SW480 (cell line): ENCODE data around the gene RPS21.
"Not testable (repeated sequence)": the region's sequence is repeated elsewhere in the genome, so short reads cannot be mapped to it uniquely, and the experiment has no call there.

ENCODE experiments used
- DNase-seq: peaks from one replicate; pipeline ENCODE4 v3.0.0-alpha.2; 2016; ENCODE audit warnings: low spot score

The RPS21 gene

DNA sequence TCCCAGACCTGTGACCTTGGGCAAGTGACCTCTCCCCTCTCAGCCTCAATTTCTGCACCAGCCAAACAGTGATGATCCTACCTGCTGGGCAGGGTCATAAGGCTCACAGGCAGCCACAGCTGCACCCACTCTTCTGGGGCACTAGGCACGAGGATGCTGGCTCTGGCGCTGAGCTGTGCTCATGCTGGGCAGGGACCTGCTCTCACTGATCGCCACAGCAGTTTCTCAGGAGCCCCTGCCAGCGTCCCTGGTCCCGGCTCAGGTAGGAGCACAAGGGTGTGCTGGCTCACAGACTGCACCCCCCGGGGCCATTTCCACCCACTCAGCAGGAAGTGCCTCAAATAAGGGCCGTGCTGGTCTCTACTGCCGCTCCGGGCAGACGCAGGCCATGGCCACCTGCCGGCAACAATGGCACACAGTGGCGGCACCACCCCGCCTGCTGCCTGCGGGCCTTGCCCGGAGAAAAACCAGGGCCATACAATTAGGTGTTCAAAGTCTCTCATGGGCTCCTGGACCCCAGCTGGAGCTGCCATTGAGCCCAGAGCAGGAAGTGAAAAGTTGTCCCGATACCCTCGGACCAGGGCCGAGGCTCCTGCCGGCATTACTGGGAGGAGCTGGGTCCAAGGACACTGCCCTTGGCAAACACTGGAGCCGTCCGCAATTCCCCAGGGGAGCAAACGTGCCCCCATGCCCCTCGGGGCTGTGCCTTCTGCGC, 24.7 kb downstream of the RPS21 start:
- peak; percentile 78 for DNase-seq

DNA sequence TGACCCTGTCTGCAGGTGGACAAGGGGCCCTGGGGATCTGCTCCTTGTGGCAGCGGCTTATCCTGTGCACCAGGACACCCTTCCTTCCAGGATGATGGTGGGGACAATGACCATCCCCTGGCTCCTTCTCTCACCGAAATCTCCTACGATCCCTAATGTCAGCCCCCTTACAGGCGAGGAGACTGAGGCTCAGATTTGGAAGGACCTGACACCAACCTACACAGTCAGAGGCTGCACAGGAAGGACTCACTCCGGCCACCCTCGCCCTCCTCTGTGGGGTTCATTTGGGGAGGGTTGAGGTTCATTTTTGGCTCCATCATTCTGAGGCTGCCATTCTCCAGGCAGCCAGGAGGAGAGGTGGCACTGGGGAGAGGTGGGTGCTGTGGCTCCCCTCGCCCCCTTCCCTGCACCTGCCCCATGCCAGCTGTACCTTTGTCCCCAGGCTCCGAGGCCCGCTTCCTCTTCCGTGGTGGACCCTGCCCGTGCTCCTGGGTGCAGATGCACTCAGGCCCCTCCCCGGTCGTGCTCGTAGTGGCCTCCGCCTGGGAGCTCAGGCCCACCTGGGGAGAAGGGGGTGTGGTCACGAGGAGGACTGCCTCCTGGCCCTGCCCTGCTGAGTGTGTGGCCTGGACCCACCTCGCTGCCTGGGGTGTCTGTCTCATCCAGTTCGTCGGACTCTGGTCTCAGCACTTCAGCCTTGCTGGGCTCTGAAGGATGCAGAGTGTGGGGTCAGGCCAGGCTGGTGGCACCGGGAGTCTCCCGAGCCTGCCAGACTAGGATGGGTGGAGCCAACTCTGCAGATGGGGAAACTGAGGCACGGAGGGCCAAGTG, 25.5 kb downstream of the RPS21 start:
- DNase-seq, result peak; percentile 85

DNA sequence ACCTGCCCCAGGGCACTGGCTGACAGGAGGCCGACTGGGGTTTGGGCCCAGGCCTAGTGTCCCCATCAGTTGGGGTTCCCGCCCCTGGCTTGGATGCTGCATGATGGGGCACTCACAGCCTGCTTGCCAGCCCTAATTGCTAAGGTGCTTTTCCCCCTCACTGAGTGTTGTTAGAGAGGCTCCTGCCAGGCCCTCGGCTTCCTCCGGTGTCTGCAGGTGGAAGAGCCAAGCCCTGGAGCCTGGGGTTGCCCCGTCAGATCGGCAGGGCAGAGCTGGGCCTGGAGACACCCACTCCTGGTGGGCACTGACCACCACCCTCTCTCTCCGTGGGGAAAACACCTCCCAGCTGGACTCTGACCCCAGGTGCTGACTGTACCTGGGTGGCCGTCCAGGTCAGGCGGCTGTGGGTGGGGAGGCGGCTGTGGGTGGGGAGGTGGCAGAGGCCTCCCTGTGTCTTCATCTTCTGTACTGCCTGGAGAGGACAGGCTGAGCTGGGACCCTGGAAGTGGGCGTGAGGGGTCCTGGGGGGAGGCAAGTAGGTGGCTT, 26.2 kb downstream of the RPS21 start:
- no peak for DNase-seq

DNA sequence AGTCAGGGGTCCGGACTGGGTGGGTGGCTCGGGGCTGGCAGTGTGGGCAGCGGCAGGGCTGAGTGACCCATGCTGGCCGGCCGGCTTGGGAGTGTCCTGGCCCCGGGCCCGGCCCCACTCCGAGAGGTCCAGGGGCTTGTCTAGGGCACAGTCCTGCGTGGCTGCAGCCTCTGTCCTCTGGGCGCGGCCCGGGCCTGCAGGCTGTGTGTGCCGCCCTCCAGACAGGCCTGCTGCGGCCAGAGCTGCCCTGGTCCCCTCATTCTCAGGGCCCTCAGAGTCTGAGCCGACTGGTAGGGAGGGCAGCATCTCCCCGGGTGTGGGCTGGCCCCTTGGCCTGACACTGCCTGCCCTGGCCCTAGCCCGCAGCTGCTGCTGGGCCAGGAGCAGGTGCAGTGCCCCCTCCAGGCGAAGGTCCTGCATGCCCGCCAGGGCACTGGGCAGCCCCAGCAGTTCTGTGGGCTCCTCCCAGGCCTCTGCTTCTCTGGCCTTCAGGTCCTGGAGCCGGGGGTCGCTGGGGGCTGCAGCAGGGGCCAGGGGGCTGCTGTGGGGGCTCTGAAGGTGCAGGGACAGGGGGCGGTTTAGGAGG, 27.1 kb downstream of the RPS21 start:
- no peak for DNase-seq

DNA sequence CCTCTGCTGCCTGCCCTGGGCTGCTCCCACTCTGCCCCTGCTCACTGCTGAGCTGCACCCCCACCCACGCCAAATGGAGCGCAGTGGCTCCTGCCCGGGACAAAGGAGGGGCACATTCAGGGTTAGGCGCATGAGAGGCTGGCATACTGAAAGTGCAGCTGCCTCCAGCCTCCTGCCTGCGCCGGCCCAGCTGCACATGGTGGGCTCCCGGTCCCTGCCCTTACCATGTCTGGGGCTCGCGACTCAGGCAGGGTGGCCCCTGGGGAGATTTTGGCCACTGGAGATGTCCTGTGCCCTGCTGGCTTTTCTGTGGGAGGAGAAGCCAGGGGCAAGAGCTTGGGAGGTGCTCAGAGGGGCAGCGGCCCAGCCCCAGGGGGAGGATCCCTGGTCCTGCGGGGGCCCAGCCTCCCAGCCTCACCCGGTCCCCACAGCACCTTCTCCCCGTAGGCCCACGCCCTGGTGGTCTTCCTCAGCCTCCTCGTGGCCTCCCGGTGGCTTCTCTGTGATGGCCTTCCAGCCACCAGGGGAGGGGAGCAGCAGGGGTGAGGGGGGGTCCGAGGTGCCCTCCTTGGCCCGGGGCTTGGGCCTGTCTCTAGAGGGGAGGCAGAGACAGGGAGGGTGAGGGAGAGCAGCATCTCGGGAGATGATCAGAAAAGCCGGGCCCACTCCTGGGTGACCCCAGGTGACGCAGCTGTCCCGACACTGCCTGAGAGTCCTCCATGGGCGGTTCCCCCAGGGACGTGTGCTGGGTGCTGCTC, 28.6 kb downstream of the RPS21 start:
- DNase-seq, result no peak

DNA sequence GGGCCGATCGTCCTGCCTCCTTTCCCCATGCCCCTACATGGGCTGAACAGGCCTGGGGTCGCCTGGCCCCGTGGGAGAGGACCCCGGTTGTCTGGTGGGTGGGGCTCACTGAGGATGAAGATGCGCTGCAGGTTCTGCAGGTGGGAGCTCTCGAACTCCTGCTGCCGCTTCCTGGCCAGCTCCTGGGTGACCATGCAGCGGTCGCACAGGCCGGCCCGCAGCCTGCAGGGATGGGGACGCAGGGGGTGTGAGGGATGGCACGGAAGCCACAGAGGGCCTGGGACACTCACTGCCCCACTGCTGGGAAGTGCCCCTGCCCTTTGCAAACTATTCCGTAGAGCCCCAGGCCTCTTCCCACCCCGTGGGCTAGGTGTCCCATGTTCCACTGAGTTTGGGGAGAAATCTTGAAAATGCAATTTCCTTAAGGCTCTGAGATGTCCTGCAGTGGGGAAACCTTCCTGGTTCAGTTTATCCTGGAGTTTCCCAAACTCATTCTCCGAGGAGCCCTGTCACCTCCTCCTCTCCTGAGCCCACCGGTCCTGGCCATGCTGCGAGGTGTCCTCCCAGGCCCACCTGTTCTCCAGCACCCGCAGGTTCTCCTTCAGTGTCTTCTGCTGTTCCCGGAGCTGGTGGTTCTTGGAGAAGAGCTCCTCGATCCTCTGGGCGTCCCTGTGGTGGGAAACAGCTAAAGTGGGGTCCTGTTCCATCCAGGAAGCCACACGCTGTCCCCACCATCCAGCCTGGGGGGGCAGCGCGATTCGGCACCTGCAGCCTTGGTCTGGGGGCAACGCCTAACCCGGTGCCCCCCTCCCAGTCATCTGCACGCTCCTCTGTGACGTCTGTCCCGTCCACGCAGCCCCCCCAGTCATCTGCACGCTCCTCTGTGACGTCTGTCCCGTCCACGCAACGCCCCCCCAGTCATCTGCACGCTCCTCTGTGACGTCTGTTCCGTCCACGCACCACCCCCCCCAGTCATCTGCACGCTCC, 30.0 kb downstream of the RPS21 start:
- no peak for DNase-seq

DNA sequence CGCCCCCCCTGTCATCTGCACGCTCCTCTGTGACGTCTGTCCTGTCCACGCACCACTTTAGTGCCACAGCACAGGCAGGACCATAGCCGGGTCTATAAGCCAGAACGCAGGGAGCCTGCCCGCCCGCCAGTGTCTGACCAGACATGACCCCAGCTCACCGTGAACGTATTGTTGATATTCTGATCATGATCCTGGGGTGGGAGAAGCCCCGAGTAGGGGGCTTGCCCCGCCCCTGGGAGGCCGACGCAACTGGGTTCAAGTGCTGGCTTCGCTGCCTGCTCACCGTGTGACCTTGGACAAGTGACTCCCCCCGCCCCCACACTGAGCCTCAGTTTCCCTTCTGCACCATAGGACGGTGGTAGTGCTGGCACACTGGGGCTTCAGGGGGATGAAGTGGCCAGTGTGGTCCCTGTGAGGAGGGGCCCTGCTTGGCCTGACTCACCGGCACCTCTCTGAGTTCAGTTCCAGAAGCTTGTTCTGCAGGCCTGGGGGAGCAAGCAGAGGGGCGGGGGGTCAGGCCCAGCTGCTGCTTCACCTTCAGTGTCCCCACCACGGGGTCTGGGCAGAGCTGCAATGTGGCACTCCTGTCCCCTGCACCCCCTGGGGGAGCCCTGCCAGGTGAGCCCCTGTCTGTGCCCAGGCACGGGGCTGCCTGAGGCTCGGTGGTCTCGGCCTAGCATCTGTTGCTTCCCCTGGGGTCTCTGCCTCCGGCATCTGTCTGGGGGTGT, 31.2 kb downstream of the RPS21 start:
- no peak for DNase-seq

DNA sequence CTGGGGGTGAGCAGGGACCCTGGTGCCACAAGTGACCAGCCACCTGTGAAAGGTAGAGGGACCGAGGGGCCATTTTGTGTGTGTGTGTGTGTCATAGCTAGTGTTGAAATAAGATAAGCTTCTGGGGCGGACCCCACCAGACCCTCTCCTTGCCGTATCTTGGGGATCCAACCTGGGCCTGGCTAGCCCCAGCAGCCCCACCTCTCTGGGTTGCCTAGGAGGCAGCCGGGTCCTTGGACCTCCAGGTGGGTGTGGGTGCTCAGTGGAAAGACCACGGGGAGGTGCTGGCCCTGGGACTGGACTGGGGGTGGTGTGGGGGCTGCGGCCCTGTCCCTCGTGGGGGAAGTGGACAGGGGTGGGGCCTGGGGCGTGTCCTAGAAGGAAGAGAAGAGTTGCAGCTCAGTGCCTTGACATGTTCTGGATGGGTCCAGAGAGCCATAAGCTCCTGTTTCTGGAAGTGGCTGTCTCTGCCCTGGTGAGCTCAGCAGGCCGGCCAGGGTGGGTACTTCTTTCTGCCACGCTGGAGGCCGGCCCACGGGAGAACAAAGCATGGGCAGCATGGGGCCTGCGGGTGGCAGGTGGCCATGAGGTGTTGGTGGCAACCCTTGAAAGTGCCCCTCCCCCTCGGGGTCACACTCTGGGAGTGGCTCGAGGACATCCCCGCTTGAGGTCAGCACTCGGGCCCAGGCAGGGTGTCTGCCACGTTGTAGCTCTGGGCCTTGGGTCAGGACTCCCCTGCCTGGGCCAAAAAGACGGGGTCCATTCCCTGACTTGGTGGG, 32.0 kb downstream of the RPS21 start:
- no peak for DNase-seq

DNA sequence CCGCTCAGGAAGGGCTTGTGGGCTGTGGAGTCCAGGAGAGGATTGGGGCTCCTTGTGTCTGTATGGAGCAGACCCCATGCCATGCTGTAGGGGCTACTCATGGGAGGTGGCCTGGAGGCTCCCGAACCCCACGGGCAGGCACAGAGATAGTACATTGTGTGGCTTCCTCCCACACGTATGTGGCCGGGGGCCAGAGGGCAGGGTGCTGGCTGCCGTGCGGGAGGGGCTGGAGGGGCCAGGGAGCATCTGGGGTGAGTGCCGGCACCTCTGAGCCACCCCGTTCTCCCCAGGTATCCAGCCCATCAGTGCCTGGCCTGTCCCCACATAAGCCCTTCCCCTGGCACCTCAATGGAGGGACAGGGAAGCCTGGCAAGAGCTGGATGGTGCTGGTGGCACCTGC, 32.9 kb downstream of the RPS21 start:
- no peak for DNase-seq

DNA sequence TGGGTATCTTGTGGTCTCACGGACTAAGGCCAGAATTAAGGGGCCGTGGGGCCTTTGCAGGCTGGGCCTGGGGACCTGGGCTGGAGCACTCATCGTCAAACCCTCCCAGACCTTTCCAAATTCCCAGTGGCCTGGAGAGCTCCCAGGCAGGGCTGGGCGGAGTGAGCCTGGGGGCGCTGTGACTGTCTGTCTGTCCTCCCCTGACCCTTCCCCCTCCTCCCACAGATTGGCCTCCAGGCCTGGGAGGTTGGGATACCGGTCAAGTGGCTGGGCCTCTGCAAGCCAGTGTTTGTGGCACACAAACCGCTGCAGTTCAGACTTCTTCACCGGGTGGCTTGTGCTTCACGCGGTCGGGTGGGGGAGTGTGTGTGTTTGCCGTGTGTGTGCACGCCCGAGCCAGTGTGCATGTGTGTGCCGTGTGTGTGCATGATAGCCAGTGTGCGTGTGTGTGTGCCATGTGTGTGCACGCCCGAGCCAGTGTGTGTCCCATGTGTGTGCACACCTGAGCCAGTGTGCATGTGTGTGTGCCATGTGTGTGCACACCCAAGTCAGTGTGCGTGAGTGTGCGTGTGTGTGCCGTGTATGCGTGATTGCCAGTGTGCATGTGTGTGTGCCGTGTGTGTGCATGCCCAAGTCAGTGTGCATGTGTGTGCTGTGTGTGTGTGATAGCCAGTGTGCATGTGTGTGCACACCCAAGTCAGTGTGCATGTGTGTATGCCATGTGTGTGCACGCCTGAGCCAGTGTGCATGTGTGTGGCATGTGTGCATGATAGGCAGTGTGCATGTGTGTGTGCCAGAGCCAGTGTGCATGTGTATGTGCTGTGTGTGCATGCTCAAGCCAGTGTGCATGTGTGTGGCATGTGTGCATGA, 34.2 kb downstream of the RPS21 start:
- no peak for DNase-seq

DNA sequence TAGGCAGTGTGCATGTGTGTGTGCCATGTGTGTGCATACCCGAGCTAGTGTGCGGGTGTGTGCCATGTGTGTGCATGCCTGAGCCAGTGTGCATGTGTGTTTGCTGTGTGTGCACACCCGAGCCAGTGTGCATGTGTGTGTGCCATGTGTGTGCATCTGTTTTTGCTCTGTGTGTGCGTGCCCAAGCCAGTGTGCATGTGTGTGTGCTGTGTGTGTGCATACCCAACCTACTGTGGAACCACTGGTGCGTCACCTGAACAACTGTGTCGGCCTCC, 34.8 kb downstream of the RPS21 start:
- DNase-seq, result no peak

DNA sequence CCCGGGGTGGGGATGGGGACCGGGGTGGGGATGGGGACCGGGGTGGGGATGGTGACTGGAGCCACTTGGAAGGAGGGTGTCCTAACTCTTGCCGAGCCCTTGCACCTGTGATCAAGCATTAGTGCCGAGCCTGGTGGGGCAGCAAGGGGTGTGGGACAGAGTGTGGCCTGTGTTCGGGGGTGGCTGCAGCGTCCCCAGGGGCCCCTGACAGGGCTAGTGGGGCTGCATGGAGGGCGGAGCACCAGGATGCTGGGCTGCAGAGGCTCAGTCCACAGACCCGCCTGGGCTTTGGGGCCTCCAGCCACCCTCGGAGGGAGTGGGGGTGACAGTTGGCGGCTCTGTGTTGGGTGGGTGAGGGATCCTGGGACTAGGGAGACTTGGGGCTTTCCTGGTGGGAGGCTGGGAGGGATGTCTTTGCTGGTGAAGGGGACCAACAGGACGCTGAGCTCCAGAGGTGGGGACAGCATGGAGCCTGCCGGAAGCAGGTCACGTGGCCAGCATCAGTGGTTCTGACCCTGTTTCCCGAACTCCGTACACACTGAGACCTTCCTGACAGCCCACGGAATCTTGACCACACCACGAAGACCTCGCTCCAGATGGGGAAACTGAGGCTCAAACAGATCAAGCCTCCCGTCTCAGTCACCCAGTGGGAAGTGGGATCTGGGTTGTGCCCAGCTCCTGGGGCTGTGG, 35.9 kb downstream of the RPS21 start:
- DNase-seq, result no peak

DNA sequence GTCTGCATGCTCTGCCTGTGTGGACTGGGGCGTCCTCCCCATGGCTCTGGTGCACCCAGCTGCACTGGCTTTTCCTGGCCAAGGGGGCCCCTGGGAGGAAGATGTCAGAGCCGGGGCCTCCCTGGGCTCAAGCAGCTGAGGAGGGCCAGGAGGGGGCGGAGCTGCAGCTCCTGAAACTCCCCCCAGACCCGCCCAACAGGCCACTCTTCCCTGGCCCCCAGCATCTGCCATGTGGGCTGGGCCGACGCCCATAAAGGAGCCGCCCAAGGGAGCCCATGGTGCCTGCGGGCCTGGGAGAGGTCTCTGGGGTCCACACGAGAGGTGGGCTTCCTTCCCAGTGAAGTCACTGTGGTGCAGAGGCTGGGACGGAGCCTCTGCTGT, 36.4 kb downstream of the RPS21 start:
- no peak for DNase-seq

DNA sequence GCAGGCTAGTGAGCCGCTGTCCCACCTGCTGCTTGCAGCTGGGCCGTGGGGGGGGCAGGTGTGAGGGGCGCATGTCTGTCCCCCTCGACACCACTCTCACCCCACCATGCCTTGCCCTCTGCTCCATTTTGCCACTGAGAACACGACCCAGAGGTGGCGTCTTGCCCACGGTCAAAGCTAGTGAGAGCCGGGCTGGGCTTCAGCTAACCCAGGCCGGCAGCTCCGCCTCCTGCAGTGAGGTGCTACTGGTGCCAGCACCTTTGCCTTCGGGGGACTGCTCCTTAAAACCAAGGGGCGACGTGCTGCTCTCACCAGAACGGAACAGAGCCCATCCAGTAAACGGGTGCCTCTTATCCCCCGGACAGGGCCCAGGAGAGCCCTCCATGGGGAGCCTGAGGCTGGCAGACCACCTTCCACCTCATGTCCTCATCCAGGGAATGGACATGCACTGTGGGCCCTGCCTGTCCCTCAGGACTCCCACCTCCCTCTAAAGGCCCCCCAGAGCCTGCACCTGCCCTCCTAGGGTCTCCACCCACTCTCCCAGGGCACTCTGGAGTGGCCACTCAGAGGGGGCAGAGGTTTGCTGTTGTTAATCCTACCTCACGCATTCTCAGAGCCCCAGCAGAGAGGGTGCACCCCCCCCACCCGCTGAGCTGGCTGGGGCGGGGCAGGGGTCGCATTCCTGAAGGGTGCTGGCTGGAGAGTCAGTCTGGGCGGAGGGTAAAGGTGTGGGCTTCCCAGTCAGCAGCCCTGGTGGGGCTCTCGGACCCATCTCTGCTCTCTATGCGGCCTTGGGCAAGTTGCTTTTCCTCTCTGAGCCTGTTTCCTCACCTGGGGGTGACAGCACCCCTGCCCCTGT, 37.6 kb downstream of the RPS21 start:
- no peak for DNase-seq

DNA sequence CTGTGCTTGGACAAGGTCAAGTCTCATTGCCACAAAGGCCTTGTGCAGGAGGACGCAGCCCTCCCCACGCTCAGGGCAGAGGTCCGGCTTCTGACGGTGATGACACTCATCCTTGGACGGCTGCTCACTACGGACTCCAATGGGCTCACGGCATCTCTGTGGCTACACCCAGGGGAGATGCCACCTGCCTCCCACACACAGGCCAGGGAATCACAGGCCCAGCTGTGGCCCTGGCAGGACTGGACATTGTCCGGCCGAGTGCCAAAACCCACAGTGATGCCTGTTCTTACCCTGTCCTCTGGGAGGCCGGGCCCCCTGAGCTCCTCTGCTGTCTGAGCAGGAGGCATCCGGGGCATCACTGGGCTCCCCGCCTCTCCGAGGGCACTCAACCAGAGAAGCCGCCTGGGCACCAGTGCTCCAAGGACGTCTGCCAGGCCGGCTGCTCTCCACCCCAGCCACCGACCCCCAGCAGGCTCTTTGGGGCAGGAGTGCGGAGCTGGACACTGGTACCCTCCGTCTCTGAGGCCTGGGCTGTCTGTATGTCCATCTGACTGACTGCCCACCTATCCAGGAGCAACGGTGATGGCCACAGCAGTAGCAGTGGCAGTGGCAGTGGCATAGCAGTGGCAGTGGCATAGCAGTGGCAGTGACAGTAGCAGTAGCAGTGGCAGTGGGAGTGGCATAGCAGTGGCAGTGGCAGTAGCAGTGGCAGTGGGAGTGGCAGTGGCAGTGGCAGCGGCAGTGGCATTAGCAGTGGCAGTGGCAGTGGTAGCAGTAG, 38.6 kb downstream of the RPS21 start:
- DNase-seq, result no peak

DNA sequence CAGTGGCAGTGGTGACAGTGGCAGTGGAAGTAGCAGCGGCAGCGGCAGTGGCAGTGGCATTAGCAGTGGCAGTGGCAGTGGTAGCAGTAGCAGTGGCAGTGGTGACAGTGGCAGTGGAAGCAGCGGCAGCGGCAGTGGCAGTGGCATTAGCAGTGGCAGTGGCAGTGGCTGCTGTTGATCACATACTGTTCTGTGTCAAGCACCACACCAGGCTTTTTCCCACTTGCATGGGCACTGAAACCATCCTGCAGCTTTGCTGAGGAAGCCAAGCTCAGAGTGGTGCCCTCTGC, 39.1 kb downstream of the RPS21 start:
- not testable (repeated sequence) for DNase-seq

DNA sequence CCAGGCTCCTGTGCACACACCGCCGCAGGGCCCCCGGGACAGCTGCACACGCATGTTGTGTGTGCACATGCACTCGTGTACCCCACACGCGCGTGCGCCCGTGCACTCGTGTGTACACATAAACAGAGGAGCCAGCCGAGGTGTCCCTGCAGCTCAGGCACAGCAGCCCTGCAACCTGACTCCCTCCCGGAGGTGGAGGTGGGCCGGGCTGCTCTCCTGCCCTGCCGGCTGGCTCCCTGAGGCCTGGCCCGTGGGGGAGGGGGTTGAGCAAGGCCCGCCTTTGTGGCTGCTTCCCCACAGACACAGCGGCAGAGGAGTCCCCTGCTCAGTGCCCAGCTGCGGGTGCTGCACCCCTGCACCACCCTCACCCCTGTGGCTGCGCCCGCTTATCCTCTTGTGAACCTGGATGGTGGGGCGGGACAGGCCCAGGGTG, 39.8 kb downstream of the RPS21 start:
- DNase-seq, result peak; percentile 75
